ENCODE data around the gene CDK4. TPM values are rescaled to one million over a fixed set of nuclear protein-coding genes. Genes with fewer than 3 reads are reported as not detected.
A peak's percentile ranks its signal among the peaks of the same experiment; 100 is the strongest.

Gene CDK4
- total RNA-seq, 1 experiment from 2014 or later, result 218 TPM

DNA sequence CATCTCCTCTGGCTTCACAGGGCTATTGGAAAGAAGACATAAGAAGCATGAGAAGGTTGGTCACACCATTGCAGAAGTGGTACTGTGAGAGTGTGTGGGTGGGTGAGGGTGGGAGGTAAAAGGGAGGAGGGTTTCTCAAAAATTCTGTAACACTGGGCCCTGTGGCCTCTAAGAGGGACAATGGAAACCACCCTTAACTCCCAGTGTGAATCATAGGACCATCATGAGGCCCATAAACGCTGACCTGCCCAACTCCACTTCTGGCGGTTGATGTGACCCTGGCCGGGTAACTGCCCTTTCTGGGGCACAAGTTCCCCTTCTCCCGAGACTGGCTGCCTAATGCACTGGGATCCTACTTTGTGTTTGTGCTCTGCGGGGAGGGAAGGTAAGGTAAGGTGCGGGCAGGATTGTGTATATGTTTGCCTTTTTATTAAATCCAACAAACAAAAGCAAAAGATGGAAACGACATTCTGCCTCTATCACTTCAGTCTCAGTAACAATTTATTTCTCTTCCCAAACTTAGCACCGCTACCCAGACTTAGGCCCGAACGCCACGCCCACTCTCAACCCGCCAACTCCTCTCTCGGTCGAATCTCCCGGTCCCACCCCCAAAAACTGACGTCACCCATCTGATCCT lies 19.2 kb upstream of the CDK4 start:
- no peaks in the 10 kb centered on the region for H3K9me3 Mint-ChIP-seq
- Histone ChIP-seq H2BK20ac (ENCODE audit: low read depth, low read length, poor library complexity, severe bottlenecking) (no peak overlapping the region), H4K91ac (ENCODE audit: insufficient read length, low read depth, low read length) (no peak overlapping the region)

More for the DNA sequence above, 19.2 kb upstream of the CDK4 start:
- no peak overlapping the region for H4K8ac ChIP-seq (replicated peaks; ENCODE audit: insufficient read length, low read depth, low read length)
- H2BK15ac ChIP-seq (ENCODE audit: low read depth, low read length), result no peak overlapping the region
- H3K4me2 ChIP-seq (ENCODE audit: insufficient read depth, insufficient read length, low read length), result peak overlapping the region; percentile 44
- H2AFZ ChIP-seq (ENCODE audit: low read length), result no peak overlapping the region
- peaks cover 3% of the 10 kb centered on the region; the same call in 1 of the 2 replicates for H3K4me1 ChIP-seq (ENCODE audit: insufficient read depth, low read length)
- no peak overlapping the region for H3K56ac ChIP-seq (ENCODE audit: insufficient read length, low read depth, low read length)
- H3K9ac ChIP-seq (ENCODE audit: extremely low read depth, insufficient read length, low read length), result peak overlapping the region; percentile 94
- H3K4me1 Mint-ChIP-seq, result peaks cover 19 to 25% of the 10 kb centered on the region in 2 experiments
- H2AK5ac ChIP-seq (ENCODE audit: insufficient read length, low read length), result no peak overlapping the region
- peak; percentile 96 for DNase-seq
- H3K9me3 ChIP-seq (ENCODE audit: control insufficient read depth, low read depth, low read length), result no peaks in the 10 kb centered on the region
- H3K14ac ChIP-seq (ENCODE audit: insufficient read depth, low read length), result peak overlapping the region; percentile 98; the same call in 1 of the 2 replicates
- H3K4ac ChIP-seq (ENCODE audit: low read depth, low read length), result no peak overlapping the region
- H3K23ac ChIP-seq (ENCODE audit: insufficient read length, low read depth, low read length), result no peak overlapping the region
- H3K27ac Mint-ChIP-seq, result peak overlapping the region; percentile 100
- TF ChIP-seq, protein P1, sequence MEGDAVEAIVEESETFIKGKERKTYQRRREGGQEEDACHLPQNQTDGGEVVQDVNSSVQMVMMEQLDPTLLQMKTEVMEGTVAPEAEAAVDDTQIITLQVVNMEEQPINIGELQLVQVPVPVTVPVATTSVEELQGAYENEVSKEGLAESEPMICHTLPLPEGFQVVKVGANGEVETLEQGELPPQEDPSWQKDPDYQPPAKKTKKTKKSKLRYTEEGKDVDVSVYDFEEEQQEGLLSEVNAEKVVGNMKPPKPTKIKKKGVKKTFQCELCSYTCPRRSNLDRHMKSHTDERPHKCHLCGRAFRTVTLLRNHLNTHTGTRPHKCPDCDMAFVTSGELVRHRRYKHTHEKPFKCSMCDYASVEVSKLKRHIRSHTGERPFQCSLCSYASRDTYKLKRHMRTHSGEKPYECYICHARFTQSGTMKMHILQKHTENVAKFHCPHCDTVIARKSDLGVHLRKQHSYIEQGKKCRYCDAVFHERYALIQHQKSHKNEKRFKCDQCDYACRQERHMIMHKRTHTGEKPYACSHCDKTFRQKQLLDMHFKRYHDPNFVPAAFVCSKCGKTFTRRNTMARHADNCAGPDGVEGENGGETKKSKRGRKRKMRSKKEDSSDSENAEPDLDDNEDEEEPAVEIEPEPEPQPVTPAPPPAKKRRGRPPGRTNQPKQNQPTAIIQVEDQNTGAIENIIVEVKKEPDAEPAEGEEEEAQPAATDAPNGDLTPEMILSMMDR (conservative IDR thresholded peaks at IDR 0.05), result no peak
- no peak overlapping the region for H4K5ac ChIP-seq (ENCODE audit: insufficient read length, low read depth, low read length)
- no peak overlapping the region for H2BK120ac ChIP-seq (ENCODE audit: low read depth, low read length, poor library complexity, severe bottlenecking)
- no peaks in the 10 kb centered on the region for H3K79me1 ChIP-seq (ENCODE audit: insufficient read depth, low read depth, low read length, poor library complexity, severe bottlenecking)
- H4K20me1 ChIP-seq (ENCODE audit: control insufficient read depth, insufficient read depth, insufficient read length), result no peaks in the 10 kb centered on the region
- no CpG with 5 or more reads among the region's 16 CpGs for WGBS (ENCODE audit: extremely low coverage, insufficient read length, low lambda C conversion rate)
- no peak overlapping the region for H3K18ac ChIP-seq (ENCODE audit: insufficient read length, low read depth, low read length)
- peak overlapping the region; percentile 98 to 99 for H3K4me3 Mint-ChIP-seq
- peaks cover 3% of the 10 kb centered on the region; the same call in 1 of the 2 replicates for H3K27me3 ChIP-seq (ENCODE audit: insufficient read depth, low read length)
- H3K79me2 ChIP-seq (ENCODE audit: insufficient read depth, low read length), result no peaks in the 10 kb centered on the region
- no peak overlapping the region for H2BK5ac ChIP-seq (ENCODE audit: insufficient read length, low read length)
- H3K23me2 ChIP-seq (ENCODE audit: insufficient read length, low read depth, low read length, poor library complexity, severe bottlenecking), result peaks cover 15% of the 10 kb centered on the region
- H3K27me3 Mint-ChIP-seq (ENCODE audit: low read depth), result peaks cover 13% of the 10 kb centered on the region
- peaks cover 20 to 42% (median 31%) of the 10 kb centered on the region in 3 experiments for H3K36me3 Mint-ChIP-seq (ENCODE audit: insufficient read depth in 1 of 3, low read depth in 3 of 3)
- H3K27ac ChIP-seq (ENCODE audit: insufficient read length, low read depth, low read length), result peak overlapping the region; percentile 17
- no peak overlapping the region for H2BK12ac ChIP-seq (ENCODE audit: insufficient read length, low read depth, low read length)
- no peak overlapping the region for H3T11ph ChIP-seq (ENCODE audit: low read length)

All from H9 (cell line).